ES-I3 (cell line): Measurements from ENCODE around the gene CCR4.
"Not testable (repeated sequence)": the region's sequence is repeated elsewhere in the genome, so short reads cannot be mapped to it uniquely, and the experiment has no call there.

Experiments used
- H3K36me3 ChIP-seq: 2 replicates; pipeline ENCODE4 v1.6.1; 2013; ENCODE audit warnings: mild to moderate bottlenecking, low read length, control low read depth, moderate library complexity; ENCODE audit not compliant: insufficient read depth
- H3K4me1 ChIP-seq: 2 replicates; pipeline ENCODE4 v1.6.1; 2013; ENCODE audit warnings: mild to moderate bottlenecking, control low read depth, low read length; ENCODE audit not compliant: insufficient read depth
- H3K9ac ChIP-seq: 2 replicates; pipeline ENCODE4 v1.6.1; 2013; ENCODE audit warnings: low read depth, mild to moderate bottlenecking, low read length, moderate library complexity
- H3K9me3 ChIP-seq: 2 replicates; pipeline ENCODE4 v1.6.1; 2013; ENCODE audit warnings: mild to moderate bottlenecking, low read length, moderate library complexity; ENCODE audit not compliant: control insufficient read depth, insufficient read depth

CCR4 gene

GRCh38 chr3:32963871-32964270 lies 12.4 kb downstream of the CCR4 start:
- peaks cover 4% of the 10 kb centered on the region for H3K9me3 ChIP-seq

DNA sequence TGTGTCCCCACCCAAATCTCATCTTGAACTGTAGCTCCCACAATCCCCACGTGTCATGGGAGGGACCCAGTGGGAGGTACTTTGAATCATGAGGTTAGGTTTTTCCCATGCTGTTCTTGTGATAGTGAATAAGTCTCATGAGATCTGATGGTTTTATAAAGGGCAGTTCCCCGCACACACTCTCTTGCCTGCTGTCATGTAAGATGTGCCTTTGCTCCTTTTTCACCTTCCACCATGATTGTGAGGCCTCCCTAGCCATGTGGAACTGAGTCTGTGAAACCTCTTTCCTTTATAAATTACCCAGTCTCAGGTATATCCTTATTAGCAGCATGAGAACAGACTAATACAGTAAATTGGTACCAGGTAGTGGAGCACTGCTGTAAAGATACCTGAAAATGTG lies 13.3 kb downstream of the CCR4 start:
- H3K9me3 ChIP-seq: not testable (repeated sequence)

More at GRCh38 chr3:32963871-32964270, 12.4 kb downstream of the CCR4 start:
- Histone ChIP-seq H3K4me1 (no peaks in the 10 kb centered on the region), H3K36me3 (no peaks in the 10 kb centered on the region), H3K9ac (no peak overlapping the region)

DNA sequence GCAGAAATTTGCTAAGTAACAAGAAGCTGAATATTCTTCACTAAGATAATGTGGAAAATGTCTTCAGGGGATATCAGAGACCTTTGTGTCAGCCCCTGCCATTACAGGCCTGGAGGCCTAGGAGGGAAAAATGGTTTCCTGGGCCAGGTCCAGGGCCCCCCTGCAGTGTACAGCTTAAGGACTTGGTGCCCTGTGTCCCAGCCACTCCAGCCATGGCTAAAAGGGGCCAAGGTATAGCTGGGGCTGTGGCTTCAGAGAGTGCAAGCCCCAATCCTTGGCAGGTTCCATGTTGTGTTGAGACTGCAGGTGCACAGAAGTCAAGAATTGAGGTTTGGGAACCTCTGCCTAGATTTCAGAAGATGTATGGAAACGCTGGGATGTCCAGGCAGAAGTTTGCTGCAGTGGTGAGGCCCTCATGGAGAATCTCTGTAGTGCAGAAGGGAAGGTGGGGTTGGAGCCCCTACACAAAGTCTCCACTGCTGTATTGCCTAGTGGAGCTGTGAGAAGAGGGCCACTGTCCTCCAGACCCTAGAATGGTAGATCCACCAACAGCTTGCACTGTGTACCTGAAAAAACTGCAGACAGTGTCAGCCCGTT lies 14.3 kb downstream of the CCR4 start:
- not testable (repeated sequence) for H3K9ac ChIP-seq, H3K9me3 ChIP-seq, H3K36me3 ChIP-seq, H3K4me1 ChIP-seq

More for the DNA sequence above, 13.3 kb downstream of the CCR4 start:
- H3K9ac ChIP-seq, H3K4me1 ChIP-seq, H3K36me3 ChIP-seq: not testable (repeated sequence)

- H3K9me3 ChIP-seq, H3K9ac ChIP-seq, H3K36me3 ChIP-seq, H3K4me1 ChIP-seq: not testable (repeated sequence)
Measured at GRCh38 chr3:32966627-32967026, 15.2 kb downstream of the CCR4 start.

DNA sequence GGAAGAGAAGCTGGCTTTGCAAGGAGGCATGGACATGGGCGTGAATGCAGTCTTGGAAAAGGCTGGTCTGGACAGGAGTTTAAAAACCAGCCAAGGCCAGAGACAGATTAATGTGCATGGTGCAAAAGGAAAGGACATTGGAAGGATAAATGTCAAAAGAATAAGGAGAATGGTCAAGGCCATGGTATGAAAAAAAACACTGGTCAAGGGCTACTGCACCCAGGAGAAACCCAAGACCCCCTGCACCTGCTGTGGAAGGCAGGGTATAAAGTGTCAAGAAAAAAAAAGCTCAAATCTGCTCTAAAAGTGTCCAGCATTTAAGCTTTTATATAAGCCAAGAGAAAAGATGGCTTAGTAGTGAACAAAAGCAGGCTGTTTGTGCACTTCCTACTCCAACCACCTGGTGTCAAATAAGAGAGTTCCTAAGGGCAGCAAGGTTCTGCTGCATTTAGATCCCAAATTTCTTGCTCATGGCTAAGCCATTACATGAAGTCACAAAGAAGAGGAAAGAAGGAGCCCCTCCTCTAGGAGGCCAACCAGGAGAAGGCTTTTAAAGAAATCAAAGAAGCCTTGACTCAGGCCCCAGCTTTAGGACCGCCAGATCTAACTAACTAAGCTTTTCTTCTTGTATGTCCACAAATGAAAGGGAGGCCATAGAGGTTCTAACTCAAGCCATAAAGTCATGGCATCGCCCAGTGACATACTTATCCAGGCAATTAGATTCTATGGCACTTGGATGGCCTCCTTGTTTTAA lies 16.9 kb downstream of the CCR4 start:
- Histone ChIP-seq H3K9ac (no peak overlapping the region), H3K4me1 (no peaks in the 10 kb centered on the region), H3K36me3 (no peaks in the 10 kb centered on the region), H3K9me3 (peaks cover 4% of the 10 kb centered on the region)

DNA sequence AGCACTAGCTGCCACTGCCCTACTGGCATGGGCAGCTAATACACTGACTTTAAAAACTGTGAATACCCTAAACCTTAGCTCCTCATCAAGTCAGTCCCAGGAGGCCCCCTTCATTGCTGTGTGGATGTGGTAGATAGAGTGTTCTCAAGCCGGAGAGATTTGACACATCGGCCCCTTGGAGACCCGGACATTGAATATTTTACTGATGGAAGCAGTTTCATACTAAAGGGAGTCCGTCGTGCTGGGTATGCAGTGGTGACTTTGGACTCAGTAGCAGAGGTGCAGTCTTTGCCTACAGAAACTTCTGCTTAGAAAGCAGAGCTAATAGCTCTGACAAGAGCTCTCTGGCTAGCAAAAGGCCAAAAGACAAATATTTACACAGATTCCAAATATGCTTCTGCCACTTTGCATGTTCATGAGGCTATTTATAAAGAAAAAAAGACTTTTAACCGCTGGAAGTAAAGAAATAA lies 17.5 kb downstream of the CCR4 start:
- H3K4me1 ChIP-seq: no peaks in the 10 kb centered on the region
- H3K36me3 ChIP-seq: no peaks in the 10 kb centered on the region
- peaks cover 4% of the 10 kb centered on the region for H3K9me3 ChIP-seq
- no peak overlapping the region for H3K9ac ChIP-seq

- H3K36me3 ChIP-seq: no peaks in the 10 kb centered on the region
- H3K9ac ChIP-seq: no peak overlapping the region
- H3K9me3 ChIP-seq: peaks cover 4% of the 10 kb centered on the region
- no peaks in the 10 kb centered on the region for H3K4me1 ChIP-seq
Measured at GRCh38 chr3:32969656-32970055, 18.2 kb downstream of the CCR4 start.

DNA sequence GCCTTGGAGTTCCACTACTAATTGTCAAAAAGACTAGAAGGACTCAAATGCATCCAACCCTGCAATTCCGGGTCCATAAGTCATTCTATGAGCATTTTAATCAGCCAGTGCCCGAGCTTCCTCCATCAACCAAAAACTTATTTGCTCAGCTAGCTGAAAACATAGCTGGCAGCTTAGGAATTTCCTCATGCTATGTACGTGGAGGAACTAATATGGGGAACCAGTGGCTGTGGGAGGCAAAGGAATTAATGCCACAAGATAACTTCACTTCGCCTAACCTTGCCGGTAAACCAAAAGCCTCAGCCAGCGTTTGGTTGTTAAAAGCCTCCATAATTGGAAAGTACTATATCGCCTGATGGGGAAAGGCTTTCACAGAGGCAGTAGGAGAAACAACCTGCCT lies 19.8 kb downstream of the CCR4 start:
- not testable (repeated sequence) for H3K4me1 ChIP-seq, H3K9me3 ChIP-seq, H3K9ac ChIP-seq, H3K36me3 ChIP-seq

DNA sequence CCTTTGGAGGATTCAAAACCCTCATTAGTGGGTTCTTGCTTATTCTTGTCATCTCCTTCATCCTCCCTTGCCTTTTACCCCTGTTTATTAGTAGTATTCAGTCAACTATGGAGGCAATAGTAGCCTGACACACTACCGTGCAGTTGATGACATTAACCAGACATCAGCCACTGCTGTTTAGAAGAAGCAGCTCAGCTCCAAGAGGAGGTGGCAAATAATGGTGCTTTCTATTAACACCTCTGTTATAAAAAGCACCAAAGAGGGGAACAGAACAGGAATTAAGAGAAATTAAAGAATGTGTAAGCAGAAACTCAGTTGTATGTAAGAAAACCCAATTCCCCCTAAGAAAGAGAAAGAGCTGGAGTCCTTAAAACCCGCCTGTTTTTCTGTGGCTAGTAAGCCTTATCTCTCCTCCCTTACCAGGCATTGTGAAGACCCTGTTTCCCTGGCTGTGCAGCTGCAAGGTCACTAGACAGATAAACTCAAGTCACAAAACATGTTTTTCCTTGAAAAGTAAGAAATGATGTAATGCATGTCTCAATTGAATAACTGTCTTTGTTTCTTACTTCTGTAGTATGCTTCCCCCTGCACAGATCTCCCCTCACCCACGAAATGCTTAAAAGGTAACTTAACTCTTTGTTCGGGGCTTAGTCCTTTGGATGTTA lies 21.2 kb downstream of the CCR4 start:
- H3K9ac ChIP-seq: no peak overlapping the region
- H3K36me3 ChIP-seq: no peaks in the 10 kb centered on the region
- no peaks in the 10 kb centered on the region for H3K9me3 ChIP-seq
- no peaks in the 10 kb centered on the region for H3K4me1 ChIP-seq

- Histone ChIP-seq H3K9ac (no peak overlapping the region), H3K36me3 (no peaks in the 10 kb centered on the region), H3K9me3 (no peaks in the 10 kb centered on the region), H3K4me1 (no peaks in the 10 kb centered on the region)
Measured at GRCh38 chr3:32973982-32974381, 22.5 kb downstream of the CCR4 start.

GRCh38 chr3:32975891-32976595 lies 24.6 kb downstream of the CCR4 start:
- Histone ChIP-seq H3K9me3 (no peaks in the 10 kb centered on the region), H3K4me1 (no peaks in the 10 kb centered on the region), H3K36me3 (no peaks in the 10 kb centered on the region), H3K9ac (no peak overlapping the region)

DNA sequence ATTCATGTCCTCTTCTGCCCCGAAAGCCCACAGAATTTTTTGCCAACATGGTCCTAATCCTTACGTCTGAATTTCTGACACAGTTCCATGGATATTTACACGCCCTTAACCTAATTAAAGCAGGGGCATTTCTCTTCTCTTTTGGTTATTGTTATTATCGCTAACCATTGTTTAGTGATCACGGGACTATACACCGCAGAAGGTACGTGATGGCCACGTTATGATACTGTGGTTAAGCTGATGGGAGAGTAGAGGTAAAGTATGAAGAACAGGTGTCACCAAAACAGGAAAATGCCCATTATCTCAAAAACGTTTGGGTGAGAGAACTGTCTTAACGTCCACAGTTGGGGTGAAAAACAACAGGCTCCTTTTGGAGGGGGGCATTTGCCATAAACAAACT lies 26.4 kb downstream of the CCR4 start:
- no peaks in the 10 kb centered on the region for H3K9me3 ChIP-seq
- H3K9ac ChIP-seq: no peak overlapping the region
- no peaks in the 10 kb centered on the region for H3K36me3 ChIP-seq
- H3K4me1 ChIP-seq: no peaks in the 10 kb centered on the region

GRCh38 chr3:32978331-32978730 lies 26.9 kb downstream of the CCR4 start:
- Histone ChIP-seq H3K9ac (no peak overlapping the region), H3K36me3 (no peaks in the 10 kb centered on the region), H3K9me3 (no peaks in the 10 kb centered on the region), H3K4me1 (no peaks in the 10 kb centered on the region)

GRCh38 chr3:32983124-32983523 lies 31.7 kb downstream of the CCR4 start:
- Histone ChIP-seq H3K36me3 (no peaks in the 10 kb centered on the region), H3K9ac (no peak overlapping the region), H3K4me1 (no peaks in the 10 kb centered on the region), H3K9me3 (no peaks in the 10 kb centered on the region)
